IPS-NIHi7 (cell line): Measurements from ENCODE around the gene RPL18A.

Experiments
- DNase-seq: peaks from one replicate; pipeline ENCODE4 v3.0.0; 2012; ENCODE audit warnings: mixed read lengths; ENCODE audit errors: extremely low spot score

RPL18A gene

DNA sequence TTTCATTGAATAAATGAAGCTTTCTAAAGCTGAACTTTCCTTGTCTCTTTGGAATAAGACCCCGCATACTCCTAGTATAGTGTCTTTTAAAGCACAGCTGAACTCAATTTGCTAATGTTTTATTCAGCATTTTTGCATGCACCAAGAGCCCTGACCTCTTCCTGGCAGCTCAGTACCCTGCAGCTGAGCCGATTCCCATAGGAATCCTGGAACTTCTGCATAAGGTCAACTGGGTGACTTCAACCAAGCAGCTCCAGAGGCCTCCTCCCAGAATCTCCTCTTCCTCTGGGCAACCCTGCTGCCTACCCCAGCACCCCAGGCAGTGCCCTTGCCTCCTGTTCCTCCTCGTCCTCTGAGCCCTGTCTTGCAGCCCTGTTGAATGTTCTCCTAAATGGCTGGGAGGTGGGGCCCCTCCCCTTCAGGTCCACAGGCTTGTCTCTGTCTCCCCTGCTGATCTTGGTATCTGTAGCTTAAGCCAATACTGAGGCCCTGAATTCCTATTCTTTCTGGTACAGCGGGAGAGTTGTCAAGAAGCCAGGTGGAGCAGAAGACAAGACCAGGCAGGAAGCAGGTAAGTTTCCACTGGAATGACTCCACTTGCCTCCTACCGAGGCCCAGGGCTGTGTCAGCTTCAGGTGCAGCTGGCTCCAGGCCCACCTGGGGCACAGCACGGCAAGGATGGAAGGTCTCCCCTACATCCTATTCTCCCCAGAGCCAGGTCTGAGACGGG lies 49.5 kb downstream of the RPL18A start:
- peak; percentile 56 for DNase-seq

DNA sequence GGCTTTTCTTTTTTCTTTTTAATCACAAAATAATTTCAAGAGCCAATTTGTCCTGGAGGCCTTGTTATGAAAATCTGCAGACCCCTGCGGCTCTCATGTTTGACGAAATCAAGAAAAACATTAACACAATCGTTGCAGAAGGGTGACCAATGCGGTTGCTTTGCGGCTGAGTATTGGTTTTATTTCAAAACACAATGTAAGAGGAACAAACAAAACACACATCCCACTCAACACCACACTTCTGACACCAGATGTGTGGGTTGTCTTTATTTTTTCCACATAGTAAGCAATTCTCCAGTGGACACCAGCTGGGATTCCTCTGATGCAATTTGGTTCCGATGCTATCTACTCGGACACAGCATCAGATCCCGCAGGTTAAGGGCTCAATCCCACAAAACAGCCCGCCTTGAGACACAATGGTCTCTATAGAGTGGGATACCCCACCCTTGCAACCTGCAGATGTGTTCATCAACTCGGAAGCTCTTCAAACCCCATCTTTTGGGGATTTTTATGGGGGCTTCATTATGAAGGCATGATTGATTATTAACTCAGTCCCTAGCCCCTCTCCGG lies 51.2 kb downstream of the RPL18A start:
- DNase-seq = no peak
